Brain pericyte (primary cell): ENCODE data around the gene ATF6B.

ENCODE experiments used
- DNase-seq: peaks from one replicate; pipeline ENCODE4 v3.0.0-alpha.2; 2012; ENCODE audit warnings: low read depth, low spot score

The ATF6B gene

DNA sequence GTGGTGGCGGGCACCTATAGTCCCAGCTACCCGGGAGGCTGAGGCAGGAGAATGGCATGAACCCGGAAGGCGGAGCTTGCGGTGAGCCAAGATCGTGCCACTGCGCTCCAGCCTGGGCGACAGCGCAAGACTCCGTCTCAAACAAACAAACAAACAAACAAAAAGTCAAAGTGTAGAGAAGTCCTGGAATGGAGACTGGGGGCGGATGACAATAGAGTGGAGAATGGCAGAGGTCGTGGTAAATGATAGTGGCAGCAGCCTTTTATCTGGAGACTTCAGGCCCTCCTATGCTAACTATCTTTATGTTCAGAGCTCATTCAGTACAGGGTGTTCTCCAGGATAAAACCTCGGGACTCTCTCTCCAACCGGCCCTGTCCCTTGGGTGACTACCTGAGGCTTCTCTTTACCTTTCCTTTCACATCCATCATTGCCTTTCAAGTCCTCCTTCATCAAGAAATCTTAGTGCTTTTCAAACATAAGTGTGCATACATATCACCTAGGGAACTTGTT is 3.4 kb upstream of the ATF6B start:
- no peak for DNase-seq

GRCh38 chr6:32129297-32130088 is 1.4 kb upstream of the ATF6B start:
- DNase-seq, result no peak

DNA sequence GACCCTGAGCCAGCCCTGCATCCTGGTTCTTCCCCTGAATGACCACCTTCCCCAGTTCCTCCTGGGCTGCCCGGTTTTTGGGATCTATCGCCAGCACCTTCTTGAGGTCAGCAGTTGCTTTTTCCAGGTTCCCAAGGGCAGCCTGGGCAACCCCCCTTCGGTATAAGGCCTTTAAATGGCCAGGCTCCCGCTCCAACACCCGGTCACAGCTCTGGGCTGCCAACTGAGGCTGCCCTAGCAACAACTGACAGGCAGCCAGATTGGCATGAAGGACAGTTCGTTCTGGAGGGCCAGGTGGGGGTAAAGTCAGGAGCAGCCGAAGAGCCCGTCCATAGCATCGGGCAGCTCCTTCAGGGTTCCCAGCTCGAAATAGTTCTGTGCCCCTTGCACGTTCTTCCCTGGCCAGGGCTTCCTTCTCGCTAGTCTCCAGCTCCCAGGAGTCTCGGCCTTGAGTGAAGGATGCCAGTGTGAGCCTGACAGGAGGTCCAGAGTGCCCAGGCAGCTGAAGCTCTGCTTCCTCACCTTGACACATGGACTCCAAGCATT is 778 bp upstream of the ATF6B start:
- DNase-seq, result no peak

DNA sequence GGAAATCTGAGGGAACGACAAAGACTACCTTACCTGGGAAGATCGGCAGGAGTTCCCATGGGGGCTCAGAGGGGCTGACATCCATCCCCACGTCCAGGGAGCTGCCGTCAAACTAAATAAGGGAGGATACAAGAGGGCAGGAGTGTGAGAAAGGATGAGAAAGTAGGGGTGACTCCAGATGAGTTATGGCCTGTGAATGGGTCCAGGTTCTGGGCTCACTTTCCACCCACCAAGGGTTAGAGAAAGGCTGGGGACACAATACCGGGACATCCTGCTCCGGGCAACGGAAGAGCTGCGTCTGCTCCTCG is 683 bp downstream of the ATF6B start:
- no peak for DNase-seq

GRCh38 chr6:32126880-32127279 is 1.2 kb downstream of the ATF6B start:
- no peak for DNase-seq

GRCh38 chr6:32123681-32124080 is 4.4 kb downstream of the ATF6B start:
- no peak for DNase-seq

- DNase-seq, result no peak
Measured at GRCh38 chr6:32120573-32121059, 7.4 kb downstream of the ATF6B start.

- DNase-seq, result peak; percentile 42
Measured at GRCh38 chr6:32118782-32119628, 9.0 kb downstream of the ATF6B start.

DNA sequence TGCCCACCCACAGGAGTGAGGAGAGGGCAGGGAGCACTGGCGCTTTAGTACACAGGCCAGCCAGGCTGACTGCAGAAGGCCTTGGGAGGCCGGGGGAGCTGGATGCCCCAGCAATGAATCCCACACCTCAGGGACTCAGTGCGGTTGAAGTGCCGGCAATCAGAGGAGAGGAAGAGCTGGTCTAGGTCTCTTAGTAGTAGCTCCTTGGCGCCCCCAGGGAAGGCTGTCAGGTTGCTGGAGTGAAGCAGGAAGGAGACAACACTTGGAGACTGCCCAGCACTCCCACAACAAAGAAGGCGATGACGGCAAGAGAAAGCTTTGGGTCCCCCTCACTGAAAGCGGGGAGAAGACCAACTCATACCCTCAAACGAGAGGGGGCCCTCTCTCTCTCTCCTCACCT is 10.6 kb downstream of the ATF6B start:
- no peak for DNase-seq

DNA sequence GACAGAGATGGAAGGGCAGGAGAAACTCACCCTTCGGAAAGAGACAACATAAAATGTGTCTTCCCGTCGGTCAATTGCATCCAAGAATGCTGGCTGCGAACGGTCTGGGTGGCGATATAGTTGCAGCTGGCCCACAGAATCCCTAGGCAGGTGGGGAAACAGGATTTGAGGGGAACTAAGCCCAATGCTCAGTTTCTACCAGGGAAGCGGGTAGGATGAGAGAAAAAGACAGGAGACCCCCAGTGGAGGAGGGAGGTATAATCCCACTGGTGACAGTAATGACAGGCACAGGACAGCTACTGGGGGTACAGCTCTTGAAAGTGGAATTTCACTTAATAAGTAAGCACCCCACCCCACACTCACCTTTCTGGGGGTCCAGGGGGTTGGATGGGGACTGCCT is 11.4 kb downstream of the ATF6B start:
- DNase-seq, result no peak

GRCh38 chr6:32115623-32116022 is 12.4 kb downstream of the ATF6B start:
- no peak for DNase-seq

GRCh38 chr6:32114796-32115195 is 13.2 kb downstream of the ATF6B start:
- no peak for DNase-seq

- peak; percentile 60 for DNase-seq
Measured at GRCh38 chr6:32113386-32114352, 14.4 kb downstream of the ATF6B start.

DNA sequence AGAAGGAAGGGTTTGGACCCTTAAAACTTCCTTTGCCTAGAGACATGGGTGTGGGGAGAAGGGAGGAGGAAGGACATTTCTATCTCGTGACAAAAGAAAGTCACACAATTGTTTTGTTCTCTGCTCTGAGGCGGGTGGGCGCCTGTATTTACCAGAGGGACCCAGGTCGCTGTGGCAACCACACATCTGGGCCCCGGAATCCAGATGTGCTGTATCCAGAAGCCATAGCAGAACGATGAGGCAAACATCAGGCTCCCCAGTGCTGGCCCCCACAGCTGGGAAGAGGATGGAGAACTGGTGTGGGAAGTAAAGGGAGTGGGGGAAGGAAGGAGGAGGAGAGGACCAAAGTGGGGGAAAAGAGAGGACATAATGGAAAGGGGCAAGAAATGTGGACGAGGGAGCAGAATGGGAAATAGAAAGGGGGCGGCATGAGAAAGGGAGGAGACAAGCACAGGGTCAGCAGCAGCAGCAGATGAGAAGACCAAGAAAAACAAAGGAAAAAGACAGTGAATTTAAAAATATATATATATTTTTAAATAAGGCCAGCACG is 15.5 kb downstream of the ATF6B start:
- no peak for DNase-seq

- DNase-seq, result no peak
Measured at GRCh38 chr6:32111424-32112066, 16.5 kb downstream of the ATF6B start.

- no peak for DNase-seq
Measured at GRCh38 chr6:32110632-32111031, 17.4 kb downstream of the ATF6B start.

DNA sequence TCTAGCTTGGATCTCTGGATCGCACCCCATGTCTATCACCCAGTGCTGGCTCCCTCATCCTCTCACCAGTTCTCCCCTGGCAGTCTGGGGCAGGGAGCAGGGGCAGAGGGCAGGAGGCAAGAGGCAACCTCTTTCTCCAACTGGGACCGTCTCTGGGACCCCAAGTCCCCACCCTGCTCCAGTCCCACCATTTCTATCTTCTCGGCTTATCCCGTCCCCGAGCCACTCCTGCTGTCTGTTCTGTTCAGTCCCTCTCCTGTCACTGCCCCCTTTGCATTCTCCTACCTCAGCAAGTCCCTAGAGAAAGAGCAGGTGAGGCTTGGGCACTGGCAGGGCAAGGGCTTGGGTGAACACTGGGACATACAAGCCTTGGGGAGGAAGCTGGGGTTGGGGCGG is 18.3 kb downstream of the ATF6B start:
- DNase-seq, result no peak

DNA sequence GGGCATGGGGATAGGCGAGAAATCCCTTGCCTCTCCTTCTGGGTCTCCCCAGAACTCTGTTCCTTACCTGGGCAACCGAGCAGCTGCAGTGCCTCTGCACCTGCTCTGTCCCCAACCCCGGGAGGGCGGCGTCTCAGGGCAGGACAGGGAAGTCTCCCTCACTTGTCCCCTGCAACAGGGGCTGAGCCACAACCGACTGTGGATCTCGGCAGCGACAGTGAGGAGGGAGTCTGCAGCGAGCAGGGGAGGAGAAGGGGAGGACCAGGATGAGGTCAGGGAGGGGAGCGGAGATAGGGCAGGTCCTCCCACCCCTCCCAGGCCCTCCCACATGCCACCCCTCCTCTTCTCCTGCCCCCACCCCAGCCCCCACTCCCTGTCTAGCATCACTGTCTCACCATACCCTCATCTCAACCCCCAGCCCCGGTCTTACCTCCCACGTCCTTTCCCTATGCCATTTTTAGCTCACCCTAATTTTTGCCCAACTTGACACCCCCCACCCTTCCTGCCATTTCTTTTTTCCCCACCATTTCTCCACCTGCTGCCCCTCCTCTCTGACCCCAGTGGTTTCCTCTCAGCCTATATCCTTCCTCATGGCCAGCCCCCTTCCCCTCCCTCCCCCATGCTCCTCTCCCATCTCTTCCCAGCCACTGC is 18.8 kb downstream of the ATF6B start, which contains the start of gene TNXB:
TSS of gene TNXB (minus strand) at position 225 of the 651 bp plus-strand sequence. CDS start 11,140 bp downstream, outside the sequence.
- DNase-seq, result no peak

DNA sequence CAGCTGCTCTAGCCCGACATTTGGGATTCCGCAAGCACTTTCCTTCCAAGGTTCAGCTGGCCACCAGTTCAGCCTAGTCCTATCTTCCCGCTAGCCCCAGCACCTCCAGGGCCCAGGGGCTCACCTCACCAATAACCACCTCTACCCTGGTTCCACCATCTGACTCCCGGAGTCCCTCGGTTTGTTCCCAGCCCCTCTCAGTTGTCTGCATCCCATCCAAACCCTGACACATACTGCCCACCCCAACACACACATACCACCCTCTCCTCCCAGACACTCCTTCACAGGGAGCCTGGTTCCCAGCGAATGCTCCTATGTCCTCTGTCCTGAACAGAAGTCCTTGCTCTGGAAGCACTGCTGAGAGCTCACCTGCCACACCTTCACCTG is 19.3 kb downstream of the ATF6B start:
- no peak for DNase-seq

- no peak for DNase-seq
Measured at GRCh38 chr6:32108094-32108627, 19.9 kb downstream of the ATF6B start.
